Fibroblast of villous mesenchyme (primary cell): Measurements from ENCODE around the gene SIGLECL1. TPM values are rescaled to one million over a fixed set of nuclear protein-coding genes. Genes with fewer than 3 reads are reported as not detected.
"Not testable (repeated sequence)": the region's sequence is repeated elsewhere in the genome, so short reads cannot be mapped to it uniquely, and the experiment has no call there.

ENCODE experiments used
- DNase-seq: peaks from one replicate; pipeline ENCODE4 v3.0.0-alpha.2; 2010; ENCODE audit warnings: low read depth
- H3K4me3 ChIP-seq: 2 replicates; pipeline ENCODE4 v1.5.1; 2011; ENCODE audit warnings: low read depth, mild to moderate bottlenecking, low read length
- CTCF ChIP-seq: IDR thresholded peaks from 2 replicates; pipeline ENCODE4 v1.5.1; 2012; ENCODE audit warnings: low read depth, mild to moderate bottlenecking, low read length; ENCODE audit not compliant: insufficient read depth
- total RNA-seq: library from RNA; depleted of rRNA; stranded (reverse); fragments of >200 nt; gene quantifications from 2 replicates; pipeline ENCODE4 v1.2.3, GENCODE V29; 2012

SIGLECL1 gene
- total RNA-seq, 1 donor, result not detected

GRCh38 chr19:51211833-51212232 lies 39.0 kb upstream of the SIGLECL1 start:
- DNase-seq, result no peak
- H3K4me3 ChIP-seq, result no peak overlapping the region
- no peak for TF ChIP-seq CTCF

GRCh38 chr19:51219307-51219706 lies 31.6 kb upstream of the SIGLECL1 start:
- DNase-seq, result no peak
- TF ChIP-seq CTCF, result no peak

GRCh38 chr19:51219971-51220370 lies 30.9 kb upstream of the SIGLECL1 start:
- H3K4me3 ChIP-seq, result no peak overlapping the region
- no peak for DNase-seq
- no peak for TF ChIP-seq CTCF

More at GRCh38 chr19:51219307-51219706, 31.6 kb upstream of the SIGLECL1 start:
- H3K4me3 ChIP-seq, result no peak overlapping the region

GRCh38 chr19:51220996-51221395 lies 29.9 kb upstream of the SIGLECL1 start:
- DNase-seq, result no peak
- H3K4me3 ChIP-seq, result no peak overlapping the region
- TF ChIP-seq CTCF, result no peak

GRCh38 chr19:51224163-51224641 lies 26.7 kb upstream of the SIGLECL1 start:
- DNase-seq, result no peak
- no peak for TF ChIP-seq CTCF
- no peak overlapping the region for H3K4me3 ChIP-seq

GRCh38 chr19:51224898-51225393 lies 25.9 kb upstream of the SIGLECL1 start, which contains the start of gene CD33:
Gene CD33, plus strand, starts transcription at chr19:51225080. Its CDS starts 39 bp downstream, at chr19:51225119.
- not testable (repeated sequence) for DNase-seq, H3K4me3 ChIP-seq

- no peak overlapping the region for H3K4me3 ChIP-seq
- no peak for TF ChIP-seq CTCF
- DNase-seq, result no peak
Observed at GRCh38 chr19:51226067-51226466, 24.8 kb upstream of the SIGLECL1 start.
